A673 (cell line): ENCODE data around the gene LTO1. TPM values are rescaled to one million over a fixed set of nuclear protein-coding genes. Genes with fewer than 3 reads are reported as not detected.
A peak's percentile ranks its signal among the peaks of the same experiment; 100 is the strongest.

Experiments
- BruUV-seq: library from RNA; stranded (reverse); fragments of 400-500 nt; replicated peaks from 2 replicates; lab custom pipeline; 2021; lab: Mats Ljungman, UMichigan
- CTCF ChIA-PET: fragments of 300-600 bp; sonication (Branson Sonifier 250); formaldehyde crosslinking; loops from one replicate; lab custom pipeline; 2022; ENCODE audit warnings: antibody characterized with exemption; lab: Charles Lee
- POLR2A ChIA-PET: fragments of 300-600 bp; sonication (Branson Sonifier 250); formaldehyde crosslinking; loops from one replicate; lab custom pipeline; 2022; ENCODE audit warnings: antibody characterized with exemption; ENCODE audit not compliant: low non-redundant PET; lab: Charles Lee
- DNase-seq: peaks from one replicate; pipeline ENCODE4 v3.0.0-alpha.2; 2015; ENCODE audit warnings: low spot score
- H3K27ac ChIP-seq: fragments of 200-600 bp; sonication (generic); 2 replicates; pipeline ENCODE4 v1.5.1; 2016; ENCODE audit warnings: mixed run types, low read depth, mild to moderate bottlenecking, mixed read lengths, antibody characterized with exemption, low read length; ENCODE audit not compliant: poor library complexity, severe bottlenecking
- H3K27me3 ChIP-seq: fragments of 200-600 bp; sonication (generic); replicated peaks from 2 replicates; pipeline ENCODE4 v1.6.1; 2017; ENCODE audit warnings: mixed run types, low read depth, mild to moderate bottlenecking, mixed read lengths, antibody characterized with exemption, low read length; ENCODE audit not compliant: insufficient read depth, poor library complexity
- H3K36me3 ChIP-seq: fragments of 200-600 bp; sonication (generic); 2 replicates; pipeline ENCODE4 v1.6.1; 2016; ENCODE audit warnings: mixed run types, mild to moderate bottlenecking, mixed read lengths, antibody characterized with exemption, low read length; ENCODE audit not compliant: insufficient read depth, poor library complexity, severe bottlenecking
- H3K4me1 ChIP-seq: fragments of 200-600 bp; sonication (generic); 2 replicates; pipeline ENCODE4 v1.6.1; 2017; ENCODE audit warnings: mixed run types, mild to moderate bottlenecking, mixed read lengths, antibody characterized with exemption, low read length; ENCODE audit not compliant: insufficient read depth, poor library complexity, severe bottlenecking
- H3K4me3 ChIP-seq: fragments of 200-600 bp; sonication (generic); 2 replicates; pipeline ENCODE4 v1.5.1; 2016; ENCODE audit warnings: low read depth, mixed run types, mild to moderate bottlenecking, mixed read lengths, low read length; ENCODE audit not compliant: poor library complexity, severe bottlenecking
- H3K9me3 ChIP-seq: fragments of 200-600 bp; sonication (generic); 2 replicates; pipeline ENCODE4 v1.6.1; 2016; ENCODE audit warnings: mixed run types, low read depth, mild to moderate bottlenecking, mixed read lengths, antibody characterized with exemption, low read length; ENCODE audit not compliant: poor library complexity, severe bottlenecking
- CTCF ChIP-seq: fragments of 300-800, 200-600 bp; sonication (generic); conservative IDR thresholded peaks from 2 replicates; pipeline ENCODE4 v1.5.1; 2017; ENCODE audit warnings: low read depth, mild to moderate bottlenecking, antibody characterized with exemption, low read length, moderate library complexity, mixed read lengths
- EZH2 ChIP-seq: fragments of 200-600 bp; sonication (generic); IDR thresholded peaks from 2 replicates; pipeline ENCODE4 v1.6.1; 2017; ENCODE audit warnings: borderline replicate concordance, low read depth, mild to moderate bottlenecking, mixed read lengths, antibody characterized with exemption, low read length; ENCODE audit not compliant: poor library complexity, severe bottlenecking
- intact Hi-C: fragments of 100-400 bp; cut with micrococcal nuclease; formaldehyde crosslinking; loops from one replicate; pipeline ENCODE4 v1.10.0; 2022; ENCODE audit not compliant: unreplicated experiment
- total RNA-seq: library from RNA; stranded (reverse); gene quantifications from 2 replicates; pipeline ENCODE4 v1.2.3, GENCODE V29; 2021

LTO1 gene
- total RNA-seq, 1 experiment from 2014 or later, result 56.0 TPM

GRCh38 chr11:69703453-69703767, 28.3 kb upstream of the LTO1 start:
- Histone ChIP-seq H3K4me3 (peak overlapping the region; percentile 45), H3K27me3 (peaks cover 35% of the 10 kb centered on the region)

GRCh38 chr11:69702769-69703452, 27.8 kb upstream of the LTO1 start:
- CTCF ChIA-PET, result interaction anchor here (0.6 kb wide), 1 partner anchor 226 kb away, joined by 4 read pairs; no protein-coding TSS in a partner anchor
- BruUV-seq, result no TSS peak
- no peak for TF ChIP-seq CTCF
- peak; percentile 95 for TF ChIP-seq EZH2
- Histone ChIP-seq H3K36me3 (no peaks in the 10 kb centered on the region), H3K27me3 (peaks cover 35% of the 10 kb centered on the region), H3K4me3 (no peak overlapping the region), H3K27ac (no peak overlapping the region), H3K9me3 (no peaks in the 10 kb centered on the region), H3K4me1 (peaks cover 44% of the 10 kb centered on the region)
- POLR2A ChIA-PET, result no interaction called here
- intact Hi-C loops, result no loop called here
- DNase-seq, result no peak

More at GRCh38 chr11:69703453-69703767, 28.3 kb upstream of the LTO1 start:
- no TSS peak for BruUV-seq
- POLR2A ChIA-PET, result no interaction called here
- H3K36me3 ChIP-seq, result no peaks in the 10 kb centered on the region
- CTCF ChIA-PET, result interaction anchor here (0.6 kb wide), 1 partner anchor 227 kb away, joined by 4 read pairs; no protein-coding TSS in a partner anchor
- intact Hi-C loops, result no loop called here
- DNase-seq, result no peak
- no peak overlapping the region for H3K27ac ChIP-seq
- no peaks in the 10 kb centered on the region for H3K9me3 ChIP-seq
- peaks cover 44% of the 10 kb centered on the region for H3K4me1 ChIP-seq
- TF ChIP-seq EZH2 (no peak), CTCF (no peak)

GRCh38 chr11:69702239-69702691, 27.1 kb upstream of the LTO1 start:
- ChIA-PET CTCF (interaction anchor here (0.7 kb wide), 1 partner anchor 21 kb away, joined by 10 read pairs; no protein-coding TSS in a partner anchor), POLR2A (no interaction called here)
- DNase-seq, result no peak
- intact Hi-C loops, result no loop called here
- peaks cover 38% of the 10 kb centered on the region for H3K4me1 ChIP-seq
- peaks cover 35% of the 10 kb centered on the region for H3K27me3 ChIP-seq
- H3K4me3 ChIP-seq, result no peak overlapping the region
- TF ChIP-seq CTCF (no peak), EZH2 (no peak)
- no peak overlapping the region for H3K27ac ChIP-seq
- no peaks in the 10 kb centered on the region for H3K36me3 ChIP-seq
- no TSS peak for BruUV-seq
- no peaks in the 10 kb centered on the region for H3K9me3 ChIP-seq
